HFFc6 (cell line): ENCODE measurements around the gene NLRP8. TPM values are rescaled to one million over a fixed set of nuclear protein-coding genes. Genes with fewer than 3 reads are reported as not detected.
"Not testable (repeated sequence)": the region's sequence is repeated elsewhere in the genome, so short reads cannot be mapped to it uniquely, and the experiment has no call there.

Source experiments
- DNase-seq: peaks from one replicate; pipeline ENCODE4 v3.0.0-alpha.2; 2018
- H3K27ac Mint-ChIP-seq: 2 replicates; pipeline ENCODE4 v1.8.0; 2020; ENCODE audit warnings: mild to moderate bottlenecking, mixed read lengths
- H3K27me3 Mint-ChIP-seq: 2 replicates; pipeline ENCODE4 v1.8.0; 2021; ENCODE audit warnings: mild to moderate bottlenecking, moderate library complexity, mixed read lengths; ENCODE audit not compliant: insufficient read depth
- H3K36me3 Mint-ChIP-seq: 2 replicates; pipeline ENCODE4 v1.8.0; 2021; ENCODE audit warnings: low read depth, mixed read lengths
- H3K4me1 Mint-ChIP-seq: 2 replicates; pipeline ENCODE4 v1.8.0; 2020; ENCODE audit warnings: low read depth, mixed read lengths
- H3K4me3 Mint-ChIP-seq: 2 replicates; pipeline ENCODE4 v1.8.0; 2020; ENCODE audit warnings: mild to moderate bottlenecking, moderate library complexity, mixed read lengths
- H3K9me3 Mint-ChIP-seq: 2 replicates; pipeline ENCODE4 v1.8.0; 2020; ENCODE audit warnings: mild to moderate bottlenecking, mixed read lengths
- total RNA-seq, 6 experiments: library from RNA; stranded (reverse); fragmentation: NEBNext Ultra II Directional; extraction: Animal tissue kit (Norgen Biotek cat#: 25700); gene quantifications; 2 replicates in 1 of 6; 3 replicates in 5 of 6; pipeline ENCODE4 v1.2.3, GENCODE V29; 2021
- TF ChIP-seq, protein P1 (sequence below): fragments of 200-600 bp; sonication (generic); IDR thresholded peaks from 2 replicates; pipeline ENCODE4 v1.5.0; 2021; ENCODE audit warnings: antibody characterized with exemption, mild to moderate bottlenecking

Gene NLRP8
- total RNA-seq, 6 experiments from 2014 or later = not detected

GRCh38 chr19:55927991-55928390 is 19.6 kb upstream of the NLRP8 start:
- H3K27ac Mint-ChIP-seq = no peak overlapping the region
- H3K36me3 Mint-ChIP-seq = peaks cover 4% of the 10 kb centered on the region; the same call in 1 of the 2 replicates
- TF ChIP-seq, protein P1, sequence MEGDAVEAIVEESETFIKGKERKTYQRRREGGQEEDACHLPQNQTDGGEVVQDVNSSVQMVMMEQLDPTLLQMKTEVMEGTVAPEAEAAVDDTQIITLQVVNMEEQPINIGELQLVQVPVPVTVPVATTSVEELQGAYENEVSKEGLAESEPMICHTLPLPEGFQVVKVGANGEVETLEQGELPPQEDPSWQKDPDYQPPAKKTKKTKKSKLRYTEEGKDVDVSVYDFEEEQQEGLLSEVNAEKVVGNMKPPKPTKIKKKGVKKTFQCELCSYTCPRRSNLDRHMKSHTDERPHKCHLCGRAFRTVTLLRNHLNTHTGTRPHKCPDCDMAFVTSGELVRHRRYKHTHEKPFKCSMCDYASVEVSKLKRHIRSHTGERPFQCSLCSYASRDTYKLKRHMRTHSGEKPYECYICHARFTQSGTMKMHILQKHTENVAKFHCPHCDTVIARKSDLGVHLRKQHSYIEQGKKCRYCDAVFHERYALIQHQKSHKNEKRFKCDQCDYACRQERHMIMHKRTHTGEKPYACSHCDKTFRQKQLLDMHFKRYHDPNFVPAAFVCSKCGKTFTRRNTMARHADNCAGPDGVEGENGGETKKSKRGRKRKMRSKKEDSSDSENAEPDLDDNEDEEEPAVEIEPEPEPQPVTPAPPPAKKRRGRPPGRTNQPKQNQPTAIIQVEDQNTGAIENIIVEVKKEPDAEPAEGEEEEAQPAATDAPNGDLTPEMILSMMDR = no peak

DNA sequence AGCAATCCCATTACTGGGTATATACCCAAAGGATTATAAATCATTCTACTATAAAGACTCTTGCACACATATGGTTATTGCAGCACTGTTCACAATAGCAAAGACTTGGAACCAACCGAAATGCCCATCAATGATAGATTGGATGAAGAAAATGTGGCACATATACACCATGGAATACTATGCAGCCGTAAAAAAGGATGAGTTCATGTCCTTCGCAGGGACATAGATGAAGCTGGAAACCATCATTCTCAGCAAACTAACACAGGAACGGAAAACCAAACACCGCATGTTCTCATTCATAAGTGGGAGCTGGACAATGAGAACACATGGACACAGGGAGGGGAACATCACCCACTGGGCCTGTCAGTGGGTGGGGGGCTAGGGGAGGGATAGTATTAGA is 18.4 kb upstream of the NLRP8 start:
- H3K9me3 Mint-ChIP-seq = peaks cover 63% of the 10 kb centered on the region
- not testable (repeated sequence) for H3K4me3 Mint-ChIP-seq, DNase-seq, H3K36me3 Mint-ChIP-seq, H3K27ac Mint-ChIP-seq, H3K27me3 Mint-ChIP-seq, H3K4me1 Mint-ChIP-seq

More at GRCh38 chr19:55927991-55928390, 19.6 kb upstream of the NLRP8 start:
- Mint-ChIP-seq H3K4me3 (no peak overlapping the region), H3K9me3 (peaks cover 65% of the 10 kb centered on the region), H3K27me3 (no peaks in the 10 kb centered on the region; the same call in 1 of the 2 replicates), H3K4me1 (no peaks in the 10 kb centered on the region)
- no peak for DNase-seq

- Mint-ChIP-seq H3K27ac (no peak overlapping the region), H3K9me3 (peaks cover 57% of the 10 kb centered on the region), H3K36me3 (peaks cover 13% of the 10 kb centered on the region; the same call in 1 of the 2 replicates), H3K4me3 (no peak overlapping the region), H3K27me3 (no peaks in the 10 kb centered on the region; the same call in 1 of the 2 replicates), H3K4me1 (no peaks in the 10 kb centered on the region)
- TF ChIP-seq, protein P1 = no peak
- no peak for DNase-seq
Observed at GRCh38 chr19:55930996-55931515, 16.6 kb upstream of the NLRP8 start.

- Mint-ChIP-seq H3K4me1 (no peaks in the 10 kb centered on the region), H3K4me3 (no peak within 1 kb of the TSS), H3K27ac (no peak within 1 kb of the TSS), H3K9me3 (peaks cover 57% of the 10 kb centered on the region), H3K36me3 (peaks cover 13% of the 10 kb centered on the region; the same call in 1 of the 2 replicates), H3K27me3 (no peaks in the 10 kb centered on the region; the same call in 1 of the 2 replicates)
- no peak for DNase-seq
- TF ChIP-seq, protein P1 = no peak
Observed at GRCh38 chr19:55931936-55932386, 15.7 kb upstream of the NLRP8 start, which contains the start of gene NLRP13. NLRP13 (minus strand) TSS chr19:55932336; CDS start chr19:55932311, 25 bp downstream.

- Mint-ChIP-seq H3K27ac (no peak overlapping the region), H3K27me3 (no peaks in the 10 kb centered on the region), H3K4me1 (no peaks in the 10 kb centered on the region), H3K9me3 (peaks cover 62% of the 10 kb centered on the region), H3K4me3 (no peak overlapping the region), H3K36me3 (peaks cover 13% of the 10 kb centered on the region; the same call in 1 of the 2 replicates)
- TF ChIP-seq, protein P1 = no peak
- DNase-seq = no peak
Observed at GRCh38 chr19:55935206-55935605, 12.4 kb upstream of the NLRP8 start.

DNA sequence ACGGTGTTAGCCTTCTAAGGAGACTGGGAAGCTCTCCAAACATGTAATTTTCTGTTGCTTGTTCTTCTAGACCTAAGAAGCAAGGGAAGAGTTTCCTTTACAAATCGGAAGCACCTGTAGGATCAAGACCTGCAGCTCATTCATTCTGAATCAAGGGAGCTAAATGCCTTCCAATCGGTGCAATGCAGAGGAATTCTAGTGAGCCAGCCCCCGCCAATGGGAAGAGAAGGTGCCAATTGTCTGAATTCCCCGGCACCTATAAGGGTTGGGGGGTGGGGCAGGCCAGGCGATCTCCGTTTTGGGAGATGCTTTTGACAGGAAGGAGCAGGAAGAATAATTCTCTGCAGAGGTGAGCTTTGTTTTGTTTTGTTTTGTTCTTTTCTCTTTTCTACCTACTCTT is 8.4 kb upstream of the NLRP8 start:
- no peak for DNase-seq
- TF ChIP-seq, protein P1 = no peak

More for the DNA sequence above, 8.4 kb upstream of the NLRP8 start:
- Mint-ChIP-seq H3K9me3 (peaks cover 62% of the 10 kb centered on the region), H3K4me3 (no peak overlapping the region), H3K27ac (no peak overlapping the region), H3K4me1 (no peaks in the 10 kb centered on the region), H3K27me3 (no peaks in the 10 kb centered on the region), H3K36me3 (0 out of 2 replicates have a peak, but pooled peaks cover 6% of the 10 kb centered on the region)
